ENCODE data around the gene KDM8.

GRCh38 chr16:27220120-27220519, 16.8 kb downstream of the KDM8 start:
- TF ChIP-seq POLR2A (IDR thresholded peaks at IDR 0.05; ENCODE audit: low read depth, low read length) (no peak), EZH2 (IDR thresholded peaks at IDR 0.05; ENCODE audit: borderline replicate concordance, low read depth, low read length, severe bottlenecking) (no peak)
